Ishikawa (cell line): ENCODE data around the gene CELSR1.
A peak's percentile ranks its signal among the peaks of the same experiment; 100 is the strongest.

Experiments used
- CEBPB ChIP-seq: IDR thresholded peaks from 2 replicates; pipeline ENCODE4 v1.6.1; 2012
- CREB1 ChIP-seq: IDR thresholded peaks from 2 replicates; pipeline ENCODE4 v1.6.1; 2012; ENCODE audit warnings: low read depth
- EGR1 ChIP-seq: IDR thresholded peaks from 2 replicates; pipeline ENCODE4 v1.6.1; 2012
- EP300 ChIP-seq: IDR thresholded peaks from 2 replicates; pipeline ENCODE4 v1.6.1; 2012; ENCODE audit warnings: borderline replicate concordance
- FOXM1 ChIP-seq: IDR thresholded peaks from 2 replicates; pipeline ENCODE4 v1.6.1; 2012; ENCODE audit warnings: low read depth, borderline replicate concordance
- MAX ChIP-seq: IDR thresholded peaks from 2 replicates; pipeline ENCODE4 v1.6.1; 2012
- NFIC ChIP-seq: IDR thresholded peaks from 2 replicates; pipeline ENCODE4 v1.6.1; 2012
- RAD21 ChIP-seq: IDR thresholded peaks from 2 replicates; pipeline ENCODE4 v1.6.1; 2012; ENCODE audit warnings: low read depth
- REST ChIP-seq: IDR thresholded peaks from 2 replicates; pipeline ENCODE4 v1.6.1; 2012; ENCODE audit warnings: low read depth, mild to moderate bottlenecking
- TAF1 ChIP-seq: IDR thresholded peaks from 2 replicates; pipeline ENCODE4 v1.6.1; 2012; ENCODE audit warnings: low read depth, mild to moderate bottlenecking
- TCF12 ChIP-seq: IDR thresholded peaks from 2 replicates; pipeline ENCODE4 v1.6.1; 2012; ENCODE audit warnings: low read depth
- TEAD4 ChIP-seq: IDR thresholded peaks from 2 replicates; pipeline ENCODE4 v1.6.1; 2012
- USF1 ChIP-seq: IDR thresholded peaks from 2 replicates; pipeline ENCODE4 v1.6.1; 2012
- YY1 ChIP-seq: IDR thresholded peaks from 2 replicates; pipeline ENCODE4 v1.6.1; 2012; ENCODE audit warnings: low read depth
- ZBTB7A ChIP-seq: IDR thresholded peaks from 2 replicates; pipeline ENCODE4 v1.6.1; 2012; ENCODE audit warnings: low read depth

CELSR1 gene

GRCh38 chr22:46585340-46586122, 48.1 kb upstream of the CELSR1 start:
- TF ChIP-seq USF1 = no peak
- no peak for TF ChIP-seq EGR1
- TF ChIP-seq TAF1 = no peak
- TF ChIP-seq FOXM1 = no peak
- no peak for TF ChIP-seq TEAD4
- TF ChIP-seq EP300 = no peak
- no peak for TF ChIP-seq CREB1
- TF ChIP-seq TCF12 = no peak
- TF ChIP-seq CEBPB = no peak
- TF ChIP-seq ZBTB7A = no peak
- no peak for TF ChIP-seq MAX
- TF ChIP-seq RAD21 = no peak
- no peak for TF ChIP-seq YY1
- no peak for TF ChIP-seq NFIC

- TF ChIP-seq RAD21 (peak; percentile 7; the same call in 1 of the 2 replicates), EGR1 (no peak), EP300 (peak; percentile 45; the same call in 1 of the 2 replicates), YY1 (no peak), USF1 (no peak), NFIC (peak; percentile 89), MAX (peak; percentile 52; the same call in 1 of the 2 replicates), TAF1 (no peak), ZBTB7A (no peak), CREB1 (no peak), CEBPB (no peak), REST (no peak), FOXM1 (no peak), TEAD4 (peak; percentile 46; the same call in 1 of the 2 replicates), TCF12 (peak; percentile 77)
Observed at GRCh38 chr22:46584081-46584921, 46.9 kb upstream of the CELSR1 start.

GRCh38 chr22:46583571-46583970, 46.2 kb upstream of the CELSR1 start:
- TF ChIP-seq ZBTB7A (no peak), MAX (no peak), USF1 (no peak), NFIC (no peak), RAD21 (no peak), EGR1 (no peak), CEBPB (no peak), TAF1 (no peak)

GRCh38 chr22:46582281-46582933, 45.0 kb upstream of the CELSR1 start:
- no peak for TF ChIP-seq YY1
- no peak for TF ChIP-seq FOXM1
- no peak for TF ChIP-seq EGR1

- TF ChIP-seq ZBTB7A = no peak
Observed at GRCh38 chr22:46581538-46582244, 44.3 kb upstream of the CELSR1 start.
